ENCODE results near the gene RCHY1.

Gene RCHY1

DNA sequence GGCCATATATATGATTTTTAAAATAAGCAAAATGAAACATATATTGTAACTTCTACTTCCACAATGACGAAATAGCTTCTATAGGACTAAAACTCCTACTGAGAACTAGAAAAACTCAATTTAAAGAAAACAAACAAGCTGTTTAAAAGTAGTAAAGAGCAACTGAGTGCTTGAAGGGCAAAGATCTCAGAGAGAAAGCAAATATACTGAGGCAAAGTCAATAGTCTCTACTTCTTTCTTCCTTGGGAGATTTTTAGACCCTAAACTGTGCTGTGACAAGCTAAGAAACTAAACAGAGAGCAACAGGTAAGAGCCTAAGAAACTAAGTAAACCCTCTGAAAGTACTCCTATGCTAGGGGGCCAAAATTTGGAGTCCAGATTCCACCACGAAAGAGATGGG, 8.6 kb downstream of the RCHY1 start:
- TF ChIP-seq POLR2AphosphoS5 (IDR thresholded peaks at IDR 0.05; ENCODE audit: low read depth, low read length) = no peak
- no peak for TF ChIP-seq TAF1 (IDR thresholded peaks at IDR 0.05; ENCODE audit: borderline replicate concordance, low read depth, low read length)
- no peak for TF ChIP-seq POLR2A (IDR thresholded peaks at IDR 0.05; ENCODE audit: low read depth, low read length)
- DNase-seq (ENCODE audit: insufficient read length) (no peak), FAIRE-seq (no peak)

DNA sequence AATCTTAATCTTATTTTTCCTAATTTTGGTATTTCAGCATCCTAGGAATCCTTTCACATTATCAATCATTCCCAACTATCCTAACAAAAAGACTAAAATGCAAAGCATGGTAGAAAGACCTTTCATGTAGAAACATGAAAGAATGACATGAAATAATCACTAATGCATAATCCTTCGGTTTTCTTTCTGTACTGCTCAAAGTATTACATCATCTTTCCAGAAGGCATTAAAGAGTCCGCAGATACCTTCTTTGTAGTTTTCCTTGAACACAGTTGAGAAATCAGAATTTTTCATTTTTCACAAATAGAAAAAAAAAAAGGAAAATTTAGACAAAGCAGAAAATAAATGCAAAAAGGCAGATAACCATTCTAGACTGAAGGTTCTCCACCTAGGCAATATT, 11.5 kb downstream of the RCHY1 start:
- DNase-seq (ENCODE audit: insufficient read length) (no peak), FAIRE-seq (no peak)

DNA sequence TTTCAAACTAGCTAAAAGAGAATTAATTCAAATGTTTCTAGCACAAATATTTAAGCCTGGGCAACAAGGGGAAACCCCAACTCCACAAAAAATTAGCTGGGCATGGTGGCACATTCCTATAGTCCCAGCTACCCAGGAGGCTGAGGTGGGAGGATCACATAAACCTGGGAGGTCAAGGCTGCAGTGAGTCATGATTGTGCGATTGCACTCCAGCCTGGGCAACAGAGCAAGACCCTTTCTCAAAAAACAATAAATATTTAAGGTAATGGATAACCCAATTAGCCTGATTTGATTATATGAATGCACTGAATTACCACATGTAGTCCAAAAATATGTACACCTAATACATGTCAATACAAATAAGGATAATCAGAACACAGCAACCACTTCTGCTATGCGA, 14.3 kb downstream of the RCHY1 start:
- DNase-seq (ENCODE audit: insufficient read length) (no peak), FAIRE-seq (no peak)
- TF ChIP-seq POLR2AphosphoS5 (IDR thresholded peaks at IDR 0.05; ENCODE audit: low read depth, low read length) = no peak
- no peak for TF ChIP-seq POLR2A (IDR thresholded peaks at IDR 0.05; ENCODE audit: low read depth, low read length)
- no peak for TF ChIP-seq TAF1 (IDR thresholded peaks at IDR 0.05; ENCODE audit: borderline replicate concordance, low read depth, low read length)

More for the DNA sequence above, 11.5 kb downstream of the RCHY1 start:
- no peak for TF ChIP-seq TAF1 (IDR thresholded peaks at IDR 0.05; ENCODE audit: borderline replicate concordance, low read depth, low read length)
- no peak for TF ChIP-seq POLR2A (IDR thresholded peaks at IDR 0.05; ENCODE audit: low read depth, low read length)
- TF ChIP-seq POLR2AphosphoS5 (IDR thresholded peaks at IDR 0.05; ENCODE audit: low read depth, low read length) = no peak

DNA sequence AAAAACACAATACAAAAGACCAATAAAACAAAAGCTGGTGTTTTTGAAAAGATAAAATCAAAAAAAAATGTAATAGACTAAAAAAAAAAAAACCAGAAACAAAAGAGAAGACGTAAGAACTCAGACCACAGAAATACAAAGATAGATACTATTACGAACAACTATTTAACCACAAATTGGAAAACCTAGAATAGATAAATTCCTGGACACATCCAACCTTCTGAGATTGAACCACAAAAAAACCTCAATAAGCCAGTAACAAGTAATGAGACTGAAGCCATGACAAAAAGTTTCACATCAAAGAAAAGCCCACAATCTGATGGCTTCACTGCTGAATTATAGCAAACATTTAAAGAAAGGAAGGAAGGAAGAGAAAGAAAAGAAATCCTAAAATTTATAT, 16.2 kb downstream of the RCHY1 start:
- no peak for TF ChIP-seq POLR2AphosphoS5 (IDR thresholded peaks at IDR 0.05; ENCODE audit: low read depth, low read length)
- no peak for TF ChIP-seq TAF1 (IDR thresholded peaks at IDR 0.05; ENCODE audit: borderline replicate concordance, low read depth, low read length)
- no peak for TF ChIP-seq POLR2A (IDR thresholded peaks at IDR 0.05; ENCODE audit: low read depth, low read length)
- FAIRE-seq (no peak), DNase-seq (ENCODE audit: insufficient read length) (no peak)

DNA sequence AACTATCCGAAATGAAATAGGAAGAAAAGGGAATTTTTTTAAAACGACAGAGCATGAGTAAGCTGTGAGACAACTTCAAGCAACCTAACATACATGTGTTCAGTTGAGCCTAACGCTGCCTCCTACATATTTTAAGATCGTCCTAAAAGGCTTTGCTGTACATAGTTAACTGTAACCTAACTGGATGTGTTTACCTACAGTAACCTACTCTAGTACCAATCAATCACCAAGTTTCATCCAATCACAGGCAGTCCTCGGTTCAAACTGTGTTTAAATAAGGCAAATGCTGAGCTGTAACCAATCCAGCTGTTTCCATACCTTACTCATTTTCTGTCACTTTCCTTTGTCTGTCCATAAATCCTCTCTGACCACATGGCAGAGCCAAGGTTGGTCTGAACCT, 17.1 kb downstream of the RCHY1 start:
- DNase-seq (ENCODE audit: insufficient read length) = no peak
- no peak for TF ChIP-seq POLR2A (IDR thresholded peaks at IDR 0.05; ENCODE audit: low read depth, low read length)
- no peak for TF ChIP-seq TAF1 (IDR thresholded peaks at IDR 0.05; ENCODE audit: borderline replicate concordance, low read depth, low read length)
- TF ChIP-seq POLR2AphosphoS5 (IDR thresholded peaks at IDR 0.05; ENCODE audit: low read depth, low read length) = no peak
- FAIRE-seq = peak; percentile 14

DNA sequence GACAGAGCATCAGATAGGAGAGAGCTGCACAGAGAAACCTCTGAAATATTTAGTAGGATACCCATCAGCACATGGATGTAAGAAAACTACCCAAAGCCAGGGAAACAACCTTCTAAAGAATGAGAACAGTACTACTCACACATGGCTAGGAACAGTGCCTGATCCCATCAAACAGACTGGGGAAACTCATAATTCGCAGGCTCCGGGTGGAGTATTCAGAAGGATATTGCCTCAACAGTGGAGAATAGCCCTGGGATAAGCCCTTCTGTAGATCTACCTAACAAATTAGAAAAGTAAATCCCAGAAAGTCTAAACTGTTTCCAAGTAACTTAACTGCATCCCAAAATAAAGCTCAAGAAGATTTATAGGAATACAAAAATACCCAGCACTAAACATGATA, 17.8 kb downstream of the RCHY1 start:
- no peak for FAIRE-seq

DNA sequence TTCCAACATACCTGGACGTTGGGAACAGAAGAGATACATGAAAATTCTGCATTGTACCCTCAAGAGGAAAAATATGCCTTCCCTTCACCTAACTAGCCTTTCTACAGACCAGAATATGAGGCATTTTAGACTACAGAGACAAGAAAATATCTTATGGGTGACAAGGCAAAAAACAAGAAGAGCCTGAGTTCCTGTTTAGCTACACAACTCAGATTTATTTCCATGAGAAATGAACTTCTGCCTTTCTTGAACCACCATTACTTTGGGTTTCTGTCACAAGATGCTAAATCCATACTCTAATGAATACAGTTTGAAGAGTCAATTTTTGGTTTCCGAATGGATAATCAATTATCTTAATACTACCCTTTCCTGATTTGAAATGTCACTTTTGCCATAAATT, 18.7 kb downstream of the RCHY1 start:
- DNase-seq (ENCODE audit: insufficient read length) (no peak), FAIRE-seq (no peak)
- no peak for TF ChIP-seq POLR2A (IDR thresholded peaks at IDR 0.05; ENCODE audit: low read depth, low read length)
- no peak for TF ChIP-seq TAF1 (IDR thresholded peaks at IDR 0.05; ENCODE audit: borderline replicate concordance, low read depth, low read length)
- no peak for TF ChIP-seq POLR2AphosphoS5 (IDR thresholded peaks at IDR 0.05; ENCODE audit: low read depth, low read length)

More for the DNA sequence above, 17.8 kb downstream of the RCHY1 start:
- TF ChIP-seq POLR2A (IDR thresholded peaks at IDR 0.05; ENCODE audit: low read depth, low read length) (no peak), TAF1 (IDR thresholded peaks at IDR 0.05; ENCODE audit: borderline replicate concordance, low read depth, low read length) (no peak), POLR2AphosphoS5 (IDR thresholded peaks at IDR 0.05; ENCODE audit: low read depth, low read length) (no peak)
- DNase-seq (ENCODE audit: insufficient read length) = no peak

DNA sequence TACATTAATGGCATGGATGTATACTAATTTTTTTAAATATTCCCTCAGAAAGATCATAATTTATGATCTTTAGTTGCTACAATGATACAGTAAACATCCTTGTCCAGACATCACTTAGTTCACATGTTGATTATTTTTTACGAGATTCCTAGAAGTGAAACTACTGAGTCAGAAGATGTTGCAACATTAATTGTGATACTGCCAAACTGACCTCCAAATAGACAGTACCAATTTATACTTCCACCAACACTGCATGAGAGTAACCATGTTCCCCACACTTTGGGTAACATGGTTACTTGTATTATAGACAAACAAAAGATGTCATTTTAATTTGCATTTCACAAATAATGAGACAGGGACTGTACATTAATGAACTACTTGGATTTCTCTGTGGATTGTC, 19.6 kb downstream of the RCHY1 start:
- DNase-seq (ENCODE audit: insufficient read length) = no peak
- no peak for TF ChIP-seq POLR2A (IDR thresholded peaks at IDR 0.05; ENCODE audit: low read depth, low read length)
- TF ChIP-seq POLR2AphosphoS5 (IDR thresholded peaks at IDR 0.05; ENCODE audit: low read depth, low read length) = no peak
- TF ChIP-seq TAF1 (IDR thresholded peaks at IDR 0.05; ENCODE audit: borderline replicate concordance, low read depth, low read length) = no peak
- no peak for FAIRE-seq

DNA sequence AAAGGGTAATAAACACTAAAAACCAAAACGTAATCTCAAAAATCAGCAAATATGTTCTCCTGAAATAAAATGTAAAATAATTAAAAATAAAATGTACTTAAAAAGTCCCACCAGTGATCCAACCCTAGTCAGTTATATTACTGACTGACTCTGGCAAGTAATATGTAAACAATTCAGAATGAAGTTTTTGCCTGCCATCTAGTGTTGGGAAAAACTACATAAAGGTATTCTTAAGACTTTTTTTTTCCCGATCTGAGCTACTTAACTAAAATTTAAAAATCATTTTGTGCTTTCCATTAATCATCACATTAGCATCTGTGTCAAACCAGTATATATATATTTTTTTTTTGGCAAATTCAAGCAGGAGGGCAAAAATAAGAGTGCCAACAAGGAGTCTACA, 24.0 kb downstream of the RCHY1 start:
- no peak for DNase-seq (ENCODE audit: insufficient read length)
- FAIRE-seq = no peak
- TF ChIP-seq TAF1 (IDR thresholded peaks at IDR 0.05; ENCODE audit: borderline replicate concordance, low read depth, low read length) = no peak
- no peak for TF ChIP-seq POLR2A (IDR thresholded peaks at IDR 0.05; ENCODE audit: low read depth, low read length)
- no peak for TF ChIP-seq POLR2AphosphoS5 (IDR thresholded peaks at IDR 0.05; ENCODE audit: low read depth, low read length)

DNA sequence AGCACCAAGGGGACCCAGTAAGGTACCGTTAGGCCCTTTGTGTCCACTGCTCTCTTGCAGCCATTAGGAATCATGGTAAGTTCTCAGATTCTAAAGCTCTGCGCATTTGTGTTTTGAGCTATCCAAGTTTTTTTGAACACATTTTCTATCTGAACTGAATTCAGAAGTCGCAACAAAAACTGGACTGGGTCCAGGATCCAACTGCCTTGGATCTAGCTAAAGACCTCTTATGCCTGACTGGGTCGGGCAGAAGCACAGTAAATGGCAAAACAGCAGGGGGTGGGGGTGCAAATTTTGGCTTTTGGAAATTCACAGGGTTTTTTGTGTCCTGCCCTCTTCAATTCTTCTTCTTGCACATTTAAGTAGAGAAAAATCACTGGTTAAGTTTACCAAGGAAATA, 30.0 kb downstream of the RCHY1 start:
- no peak for DNase-seq (ENCODE audit: insufficient read length)
- no peak for FAIRE-seq
- TF ChIP-seq POLR2AphosphoS5 (IDR thresholded peaks at IDR 0.05; ENCODE audit: low read depth, low read length) (no peak), TAF1 (IDR thresholded peaks at IDR 0.05; ENCODE audit: borderline replicate concordance, low read depth, low read length) (no peak), POLR2A (IDR thresholded peaks at IDR 0.05; ENCODE audit: low read depth, low read length) (no peak)

DNA sequence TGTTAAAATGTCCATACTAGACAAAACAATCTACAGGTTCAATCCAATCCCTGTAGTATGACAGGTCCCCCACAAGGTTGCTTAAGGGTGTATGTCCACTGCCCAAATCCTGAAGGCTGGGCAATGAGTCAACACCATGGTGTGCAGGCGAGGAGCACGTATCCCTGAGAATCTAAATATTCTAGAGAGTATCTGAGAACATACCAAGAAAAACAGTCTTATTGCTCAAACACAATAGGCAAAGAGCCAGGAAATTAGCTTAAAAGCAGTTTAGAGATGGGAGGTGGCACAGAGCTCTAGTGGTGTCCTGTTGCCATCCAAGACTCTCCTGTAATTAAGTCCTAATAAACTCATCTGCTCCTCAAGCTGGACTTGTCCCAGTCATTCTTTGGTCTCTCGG, 37.0 kb downstream of the RCHY1 start:
- DNase-seq (ENCODE audit: insufficient read length) (no peak), FAIRE-seq (no peak)
- TF ChIP-seq TAF1 (IDR thresholded peaks at IDR 0.05; ENCODE audit: borderline replicate concordance, low read depth, low read length) = no peak

DNA sequence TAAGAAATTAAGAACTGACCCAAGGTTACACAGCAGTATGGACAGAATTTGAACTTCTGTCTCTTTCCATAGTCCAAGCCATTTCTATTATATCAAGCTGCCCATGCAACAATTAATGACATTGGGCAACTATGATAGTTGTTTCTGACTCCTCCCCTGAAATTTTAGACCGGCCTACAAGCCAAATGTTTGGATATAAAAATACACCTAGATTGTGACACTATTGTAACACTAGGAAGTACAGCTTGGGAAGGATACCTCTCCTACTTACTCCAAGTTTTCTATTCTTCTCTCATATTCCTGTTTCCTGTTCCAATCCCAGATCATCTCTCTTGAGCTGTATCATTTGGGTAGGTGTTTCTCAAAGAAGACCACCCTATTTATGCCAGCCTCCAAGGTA, 43.5 kb downstream of the RCHY1 start:
- TF ChIP-seq POLR2AphosphoS5 (IDR thresholded peaks at IDR 0.05; ENCODE audit: low read depth, low read length) (no peak), POLR2A (IDR thresholded peaks at IDR 0.05; ENCODE audit: low read depth, low read length) (no peak), TAF1 (IDR thresholded peaks at IDR 0.05; ENCODE audit: borderline replicate concordance, low read depth, low read length) (no peak)
- DNase-seq (ENCODE audit: insufficient read length) = no peak
- no peak for FAIRE-seq

DNA sequence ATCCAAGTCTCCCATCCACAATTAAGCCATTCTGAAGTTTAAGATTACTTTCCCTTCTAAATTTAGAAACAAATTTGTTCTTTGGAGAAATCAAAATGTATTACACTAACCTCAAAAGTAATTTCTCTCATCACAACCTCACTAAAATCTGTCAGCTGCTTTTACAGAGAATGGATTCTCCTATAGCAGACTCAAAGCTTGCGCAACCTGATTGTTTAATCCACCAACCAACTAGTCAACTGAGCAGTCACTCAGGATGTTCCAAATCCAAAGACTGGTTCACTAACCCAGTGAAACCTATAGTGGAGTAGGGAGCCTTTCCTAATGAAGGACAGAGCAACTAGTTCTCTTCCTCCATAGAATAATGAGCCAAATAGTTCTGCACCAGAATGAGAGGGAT, 44.3 kb downstream of the RCHY1 start:
- no peak for DNase-seq (ENCODE audit: insufficient read length)
- no peak for TF ChIP-seq POLR2A (IDR thresholded peaks at IDR 0.05; ENCODE audit: low read depth, low read length)
- TF ChIP-seq TAF1 (IDR thresholded peaks at IDR 0.05; ENCODE audit: borderline replicate concordance, low read depth, low read length) = no peak
- no peak for TF ChIP-seq POLR2AphosphoS5 (IDR thresholded peaks at IDR 0.05; ENCODE audit: low read depth, low read length)
- no peak for FAIRE-seq

All from GM12892 (cell line).